ENCODE results near the gene BSN.

The BSN gene

GRCh38 chr3:49601358-49602048 is 47.2 kb downstream of the BSN start:
- no peak for DNase-seq (ENCODE audit: low spot score)

- no peak for DNase-seq (ENCODE audit: low spot score)
These were observed 47.8 kb downstream of the BSN start for GRCh38 chr3:49602049-49602554.

GRCh38 chr3:49602877-49603411 is 48.7 kb downstream of the BSN start:
- no peak for DNase-seq (ENCODE audit: low spot score)

- DNase-seq (ENCODE audit: low spot score), result no peak
These were observed 52.1 kb downstream of the BSN start for GRCh38 chr3:49606427-49606826.

GRCh38 chr3:49607105-49607591 is 52.9 kb downstream of the BSN start:
- no peak for DNase-seq (ENCODE audit: low spot score)

- no peak for DNase-seq (ENCODE audit: low spot score)
These were observed 53.5 kb downstream of the BSN start for GRCh38 chr3:49607796-49608195.

- DNase-seq (ENCODE audit: low spot score), result no peak
These were observed 55.0 kb downstream of the BSN start for GRCh38 chr3:49609314-49609713.

- no peak for DNase-seq (ENCODE audit: low spot score)
These were observed 55.5 kb downstream of the BSN start for GRCh38 chr3:49609815-49610214.

GRCh38 chr3:49610666-49611280 is 56.5 kb downstream of the BSN start:
- DNase-seq (ENCODE audit: low spot score), result no peak

GRCh38 chr3:49611291-49611690 is 57.0 kb downstream of the BSN start:
- no peak for DNase-seq (ENCODE audit: low spot score)

GRCh38 chr3:49611719-49612118 is 57.4 kb downstream of the BSN start:
- no peak for DNase-seq (ENCODE audit: low spot score)

GRCh38 chr3:49614936-49615335 is 60.7 kb downstream of the BSN start:
- DNase-seq (ENCODE audit: low spot score), result no peak

- DNase-seq (ENCODE audit: low spot score), result no peak
These were observed 61.8 kb downstream of the BSN start for GRCh38 chr3:49616061-49616460.

GRCh38 chr3:49616491-49616941 is 62.2 kb downstream of the BSN start:
- DNase-seq (ENCODE audit: low spot score), result no peak

GRCh38 chr3:49617390-49618013 is 63.2 kb downstream of the BSN start:
- no peak for DNase-seq (ENCODE audit: low spot score)

- no peak for DNase-seq (ENCODE audit: low spot score)
These were observed 64.1 kb downstream of the BSN start for GRCh38 chr3:49618412-49618811.

GRCh38 chr3:49619649-49620048 is 65.4 kb downstream of the BSN start:
- DNase-seq (ENCODE audit: low spot score), result peak; percentile 32

GRCh38 chr3:49620728-49621127 is 66.5 kb downstream of the BSN start:
- DNase-seq (ENCODE audit: low spot score), result no peak

GRCh38 chr3:49623071-49623470 is 68.8 kb downstream of the BSN start:
- no peak for DNase-seq (ENCODE audit: low spot score)

GRCh38 chr3:49625071-49625470 is 70.8 kb downstream of the BSN start:
- no peak for DNase-seq (ENCODE audit: low spot score)

- DNase-seq (ENCODE audit: low spot score), result no peak
These were observed 71.9 kb downstream of the BSN start for GRCh38 chr3:49626101-49626581.

- no peak for DNase-seq (ENCODE audit: low spot score)
These were observed 72.5 kb downstream of the BSN start for GRCh38 chr3:49626796-49627195.

- no peak for DNase-seq (ENCODE audit: low spot score)
These were observed 73.4 kb downstream of the BSN start for GRCh38 chr3:49627634-49628033.
